Stimulated activated naive CD8-positive, alpha-beta T cell treated with anti-CD3 and anti-CD28 coated beads, Interleukin-15, amount 100 ng/mL, for 72 hours (primary cell): Measurements from ENCODE around the gene GIPC2.

Experiments used
- ATAC-seq: fragments of 150-1000 bp; cut with Tn5 transposase; 2 replicates; pipeline ENCODE4 v1.10.0; 2021; ENCODE audit warnings: mild to moderate bottlenecking, moderate library complexity
- DNase-seq, 2 donors: peaks; one replicate each; pipeline ENCODE4 v3.0.0; 2021 to 2022
- H3K27ac Mint-ChIP-seq, 2 donors: one replicate each; pipeline ENCODE4 v1.8.0; 2022; ENCODE audit warnings: mild to moderate bottlenecking in 2 of 2, mixed read lengths in 2 of 2, moderate library complexity in 2 of 2
- H3K27me3 Mint-ChIP-seq: one replicate; pipeline ENCODE4 v1.8.0; 2022; ENCODE audit warnings: mixed read lengths
- H3K4me1 Mint-ChIP-seq: one replicate; pipeline ENCODE4 v1.8.0; 2022; ENCODE audit warnings: mild to moderate bottlenecking, mixed read lengths
- H3K4me3 Mint-ChIP-seq, 2 donors: one replicate each; pipeline ENCODE4 v1.8.0; 2022; ENCODE audit warnings: mild to moderate bottlenecking in 2 of 2, mixed read lengths in 2 of 2, moderate library complexity in 1 of 2
- H3K9me3 Mint-ChIP-seq, 2 donors: one replicate each; pipeline ENCODE4 v1.8.0; 2022; ENCODE audit warnings: mixed read lengths in 2 of 2

Gene GIPC2

GRCh38 chr1:78165816-78166215 is 120.0 kb downstream of the GIPC2 start:
- Mint-ChIP-seq H3K27me3 (no peaks in the 10 kb centered on the region), H3K27ac (no peak overlapping the region), H3K4me1 (no peaks in the 10 kb centered on the region), H3K4me3 (no peak overlapping the region), H3K9me3 (no peaks in the 10 kb centered on the region)
- no peak for DNase-seq
- no peak for ATAC-seq

- Mint-ChIP-seq H3K27ac (no peak overlapping the region), H3K27me3 (no peaks in the 10 kb centered on the region)
These were observed 122.5 kb downstream of the GIPC2 start for GRCh38 chr1:78168306-78168705.

GRCh38 chr1:78170859-78171258 is 125.1 kb downstream of the GIPC2 start:
- H3K27me3 Mint-ChIP-seq = no peaks in the 10 kb centered on the region
- DNase-seq (no peak), ATAC-seq (no peak)
- H3K4me1 Mint-ChIP-seq = no peaks in the 10 kb centered on the region
- H3K27ac Mint-ChIP-seq = no peak overlapping the region
- H3K4me3 Mint-ChIP-seq = no peak overlapping the region
- no peaks in the 10 kb centered on the region for H3K9me3 Mint-ChIP-seq

More at GRCh38 chr1:78168306-78168705, 122.5 kb downstream of the GIPC2 start:
- Mint-ChIP-seq H3K4me1 (no peaks in the 10 kb centered on the region), H3K4me3 (no peak overlapping the region), H3K9me3 (no peaks in the 10 kb centered on the region)
- ATAC-seq = no peak
- no peak for DNase-seq

- Mint-ChIP-seq H3K4me1 (no peaks in the 10 kb centered on the region), H3K9me3 (no peaks in the 10 kb centered on the region), H3K4me3 (no peak overlapping the region), H3K27me3 (no peaks in the 10 kb centered on the region), H3K27ac (no peak overlapping the region)
- DNase-seq (no peak), ATAC-seq (no peak)
These were observed 126.2 kb downstream of the GIPC2 start for GRCh38 chr1:78171736-78172590.

GRCh38 chr1:78176448-78176847 is 130.7 kb downstream of the GIPC2 start:
- DNase-seq = no peak
- no peak overlapping the region for H3K4me3 Mint-ChIP-seq

GRCh38 chr1:78177708-78178270 is 132.0 kb downstream of the GIPC2 start:
- ATAC-seq (no peak), DNase-seq (no peak)
- Mint-ChIP-seq H3K4me3 (no peak overlapping the region), H3K27ac (no peak overlapping the region), H3K27me3 (no peaks in the 10 kb centered on the region), H3K4me1 (no peaks in the 10 kb centered on the region), H3K9me3 (no peaks in the 10 kb centered on the region)

More at GRCh38 chr1:78176448-78176847, 130.7 kb downstream of the GIPC2 start:
- ATAC-seq = no peak
- Mint-ChIP-seq H3K27me3 (no peaks in the 10 kb centered on the region), H3K27ac (no peak overlapping the region), H3K9me3 (no peaks in the 10 kb centered on the region), H3K4me1 (no peaks in the 10 kb centered on the region)

- Mint-ChIP-seq H3K27ac (no peak overlapping the region), H3K27me3 (no peaks in the 10 kb centered on the region), H3K9me3 (no peaks in the 10 kb centered on the region), H3K4me1 (no peaks in the 10 kb centered on the region), H3K4me3 (no peak overlapping the region)
- no peak for ATAC-seq
- no peak for DNase-seq
These were observed 133.1 kb downstream of the GIPC2 start for GRCh38 chr1:78178816-78179215.

- ATAC-seq (no peak), DNase-seq (no peak)
- Mint-ChIP-seq H3K27me3 (no peaks in the 10 kb centered on the region), H3K4me3 (no peak overlapping the region), H3K9me3 (no peaks in the 10 kb centered on the region), H3K27ac (no peak overlapping the region), H3K4me1 (no peaks in the 10 kb centered on the region)
These were observed 138.8 kb downstream of the GIPC2 start for GRCh38 chr1:78184460-78185072.
